Gastroesophageal sphincter (tissue), 3 donors: ENCODE results near the gene THSD4.

Experiments used
- EP300 ChIP-seq: sonication (generic); formaldehyde crosslinking; IDR thresholded peaks from one replicate; pipeline ENCODE4 v1.6.1; 2017; ENCODE audit warnings: antibody characterized with exemption, mild to moderate bottlenecking
- POLR2A ChIP-seq, 2 donors: fragments of 450-650 bp; IDR thresholded peaks; one replicate each; pipeline ENCODE4 v1.6.1; 2017; ENCODE audit warnings: antibody characterized with exemption in 2 of 2, mild to moderate bottlenecking in 2 of 2, moderate library complexity in 1 of 2
- POLR2AphosphoS5 ChIP-seq: sonication (generic); formaldehyde crosslinking; IDR thresholded peaks from one replicate; pipeline ENCODE4 v1.6.1; 2017; ENCODE audit warnings: antibody characterized with exemption
- TF ChIP-seq, protein P1 (sequence below), 4 experiments: fragments of 200-600 bp in 2 of 4; fragments of 450-650 bp in 2 of 4; sonication (generic) in 1 of 4; IDR thresholded peaks; one replicate each; pipeline ENCODE4 v1.5.1; 2017 to 2019; ENCODE audit warnings: antibody characterized with exemption in 4 of 4, mild to moderate bottlenecking in 2 of 4, moderate library complexity in 2 of 4

DNA sequence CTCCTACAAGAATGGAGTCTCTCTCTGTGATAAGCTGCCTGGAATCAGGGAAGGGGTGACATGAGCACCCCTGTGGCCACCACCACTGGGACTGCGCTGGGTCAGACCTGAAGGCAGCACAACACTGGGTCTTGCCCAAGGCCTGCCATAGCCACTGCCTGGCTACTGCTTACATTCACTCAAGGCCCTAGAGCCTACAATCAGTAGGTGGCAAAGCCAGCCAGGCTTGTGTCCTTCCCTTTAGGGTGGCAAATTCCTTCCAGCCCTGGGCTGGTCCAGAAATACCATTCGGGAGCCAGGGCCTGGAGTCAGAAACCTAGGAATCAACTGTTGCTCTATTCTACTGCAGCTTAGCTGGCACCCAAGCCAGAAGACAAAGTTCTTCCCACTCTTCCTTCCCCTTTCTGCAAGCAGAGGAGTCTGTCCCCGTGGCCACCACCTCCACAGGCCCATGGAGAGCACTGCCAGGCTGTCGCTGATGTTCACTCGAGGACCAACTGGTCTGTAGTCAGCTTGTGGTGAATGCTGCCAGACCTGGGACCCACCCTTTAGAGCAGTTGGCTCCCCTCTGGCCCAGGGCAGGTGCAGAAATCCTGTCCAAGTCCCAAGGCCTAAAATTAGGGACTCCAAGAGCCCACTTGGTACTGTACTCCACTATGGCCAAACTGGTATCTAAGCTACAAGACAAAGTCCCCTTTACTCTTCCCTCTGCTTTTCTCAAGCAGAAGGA, 307.4 kb downstream of the THSD4 start:
- TF ChIP-seq POLR2A (IDR thresholded peaks at IDR 0.05) (no peak), EP300 (no peak), POLR2AphosphoS5 (no peak)
- TF ChIP-seq, protein P1, sequence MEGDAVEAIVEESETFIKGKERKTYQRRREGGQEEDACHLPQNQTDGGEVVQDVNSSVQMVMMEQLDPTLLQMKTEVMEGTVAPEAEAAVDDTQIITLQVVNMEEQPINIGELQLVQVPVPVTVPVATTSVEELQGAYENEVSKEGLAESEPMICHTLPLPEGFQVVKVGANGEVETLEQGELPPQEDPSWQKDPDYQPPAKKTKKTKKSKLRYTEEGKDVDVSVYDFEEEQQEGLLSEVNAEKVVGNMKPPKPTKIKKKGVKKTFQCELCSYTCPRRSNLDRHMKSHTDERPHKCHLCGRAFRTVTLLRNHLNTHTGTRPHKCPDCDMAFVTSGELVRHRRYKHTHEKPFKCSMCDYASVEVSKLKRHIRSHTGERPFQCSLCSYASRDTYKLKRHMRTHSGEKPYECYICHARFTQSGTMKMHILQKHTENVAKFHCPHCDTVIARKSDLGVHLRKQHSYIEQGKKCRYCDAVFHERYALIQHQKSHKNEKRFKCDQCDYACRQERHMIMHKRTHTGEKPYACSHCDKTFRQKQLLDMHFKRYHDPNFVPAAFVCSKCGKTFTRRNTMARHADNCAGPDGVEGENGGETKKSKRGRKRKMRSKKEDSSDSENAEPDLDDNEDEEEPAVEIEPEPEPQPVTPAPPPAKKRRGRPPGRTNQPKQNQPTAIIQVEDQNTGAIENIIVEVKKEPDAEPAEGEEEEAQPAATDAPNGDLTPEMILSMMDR (IDR thresholded peaks at IDR 0.05), result no peak
